ENCODE results near the gene KIAA1671.

The KIAA1671 gene

GRCh38 chr22:25069758-25070481 is 117.4 kb downstream of the KIAA1671 start:
- DNase-seq = no peak

- no peak for DNase-seq
Observed at GRCh38 chr22:25070956-25071355, 118.4 kb downstream of the KIAA1671 start.

GRCh38 chr22:25071720-25072119 is 119.2 kb downstream of the KIAA1671 start:
- DNase-seq = no peak

- DNase-seq = no peak
Observed at GRCh38 chr22:25072406-25072805, 119.9 kb downstream of the KIAA1671 start.

- DNase-seq = peak; percentile 66
Observed at GRCh38 chr22:25076336-25076735, 123.8 kb downstream of the KIAA1671 start.

- DNase-seq = no peak
Observed at GRCh38 chr22:25077056-25077455, 124.5 kb downstream of the KIAA1671 start.

GRCh38 chr22:25077964-25078363 is 125.4 kb downstream of the KIAA1671 start:
- DNase-seq = no peak

GRCh38 chr22:25078591-25078990 is 126.1 kb downstream of the KIAA1671 start:
- no peak for DNase-seq

GRCh38 chr22:25080855-25081254 is 128.3 kb downstream of the KIAA1671 start:
- no peak for DNase-seq

GRCh38 chr22:25081409-25081824 is 128.9 kb downstream of the KIAA1671 start:
- DNase-seq = peak; percentile 59

- no peak for DNase-seq
Observed at GRCh38 chr22:25082096-25082495, 129.6 kb downstream of the KIAA1671 start.

GRCh38 chr22:25083056-25083806 is 130.7 kb downstream of the KIAA1671 start:
- no peak for DNase-seq

GRCh38 chr22:25083807-25084200 is 131.3 kb downstream of the KIAA1671 start:
- DNase-seq = no peak

GRCh38 chr22:25084405-25085107 is 132.0 kb downstream of the KIAA1671 start:
- DNase-seq = no peak

- no peak for DNase-seq
Observed at GRCh38 chr22:25085156-25085555, 132.6 kb downstream of the KIAA1671 start.

- DNase-seq = no peak
Observed at GRCh38 chr22:25085930-25086901, 133.7 kb downstream of the KIAA1671 start.

GRCh38 chr22:25086902-25087282 is 134.4 kb downstream of the KIAA1671 start:
- no peak for DNase-seq

- no peak for DNase-seq
Observed at GRCh38 chr22:25090225-25090890, 137.8 kb downstream of the KIAA1671 start.

- DNase-seq = no peak
Observed at GRCh38 chr22:25091458-25091857, 138.9 kb downstream of the KIAA1671 start.

GRCh38 chr22:25092119-25092518 is 139.6 kb downstream of the KIAA1671 start:
- DNase-seq = no peak

GRCh38 chr22:25094579-25094978 is 142.1 kb downstream of the KIAA1671 start:
- DNase-seq = no peak

- DNase-seq = no peak
Observed at GRCh38 chr22:25095869-25096268, 143.4 kb downstream of the KIAA1671 start.

All from stimulated activated CD4-positive, alpha-beta T cell treated with anti-CD3 and anti-CD28 coated beads, Interleukin-4, amount 100 ng/mL, for 1 hour (primary cell).